T-helper 9 cell (primary cell): ENCODE data around the gene EIF3K.

Experiments used
- DNase-seq: peaks from one replicate; pipeline ENCODE4 v3.0.0-alpha.2; 2020

EIF3K gene

GRCh38 chr19:38650172-38650775, 31.3 kb downstream of the EIF3K start:
- no peak for DNase-seq

- DNase-seq, result no peak
These were observed 32.1 kb downstream of the EIF3K start for GRCh38 chr19:38650911-38651584.

DNA sequence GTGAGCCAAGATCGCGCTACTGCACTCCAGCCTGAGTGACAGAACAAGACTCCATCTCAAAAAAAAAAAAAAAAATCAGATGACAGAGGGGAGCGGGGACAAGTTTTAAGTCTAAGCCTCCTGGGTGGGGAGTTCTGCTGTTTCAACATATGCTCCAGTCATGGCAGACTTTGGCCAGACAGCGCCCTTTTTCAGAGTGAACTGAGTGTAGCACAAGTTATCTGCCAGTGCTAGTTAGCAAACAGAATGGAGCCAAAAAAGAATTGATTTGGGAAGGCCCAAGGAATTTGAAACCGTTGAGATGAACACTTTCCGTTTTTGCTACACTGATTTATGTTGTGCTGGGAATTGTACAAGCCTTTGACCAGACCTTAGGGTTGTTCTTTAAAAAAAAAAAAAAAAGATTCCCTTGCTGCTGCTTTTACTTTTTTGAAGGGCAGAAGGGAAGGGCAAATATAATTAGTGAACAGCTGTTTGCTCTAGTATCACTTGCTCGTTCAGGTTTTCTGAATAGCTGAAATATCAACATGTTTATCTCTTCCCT, 34.1 kb downstream of the EIF3K start:
- DNase-seq, result no peak

GRCh38 chr19:38654628-38655055, 35.7 kb downstream of the EIF3K start:
- no peak for DNase-seq

DNA sequence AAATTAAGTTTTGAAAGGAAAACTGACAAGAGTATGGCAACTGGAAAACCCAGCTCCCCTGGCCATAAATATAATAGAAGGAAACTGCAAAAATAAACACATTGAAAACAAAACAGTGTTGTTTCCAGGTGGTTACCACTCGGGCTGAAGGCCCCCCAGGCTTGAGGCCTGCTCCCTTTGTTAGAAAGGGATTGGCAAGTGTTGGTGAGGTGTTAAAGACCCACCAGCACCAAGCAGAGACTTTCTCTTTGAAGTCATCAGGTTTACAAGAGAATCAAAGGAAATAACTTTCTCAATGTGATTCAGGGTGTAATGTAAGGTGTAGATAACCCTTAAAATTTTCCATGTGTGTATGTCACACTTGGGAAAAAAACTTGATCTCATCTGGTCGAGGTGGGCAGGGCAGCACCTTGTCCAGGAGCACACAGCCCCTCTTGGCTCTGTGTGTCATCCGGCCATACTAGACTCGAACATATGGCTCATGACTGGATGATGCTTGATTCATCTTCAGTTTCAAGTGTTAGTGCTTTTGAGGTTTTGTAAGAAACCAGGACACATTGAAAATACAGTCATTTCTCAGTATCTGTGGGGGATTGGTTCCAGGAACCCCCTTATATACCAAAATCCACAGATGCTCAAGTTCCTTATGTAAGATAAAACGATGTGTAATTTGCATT, 36.3 kb downstream of the EIF3K start:
- no peak for DNase-seq

- DNase-seq, result no peak
These were observed 37.4 kb downstream of the EIF3K start for GRCh38 chr19:38656171-38656981.

- no peak for DNase-seq
These were observed 38.7 kb downstream of the EIF3K start for GRCh38 chr19:38657633-38658222.

GRCh38 chr19:38658462-38659306, 39.7 kb downstream of the EIF3K start:
- no peak for DNase-seq

DNA sequence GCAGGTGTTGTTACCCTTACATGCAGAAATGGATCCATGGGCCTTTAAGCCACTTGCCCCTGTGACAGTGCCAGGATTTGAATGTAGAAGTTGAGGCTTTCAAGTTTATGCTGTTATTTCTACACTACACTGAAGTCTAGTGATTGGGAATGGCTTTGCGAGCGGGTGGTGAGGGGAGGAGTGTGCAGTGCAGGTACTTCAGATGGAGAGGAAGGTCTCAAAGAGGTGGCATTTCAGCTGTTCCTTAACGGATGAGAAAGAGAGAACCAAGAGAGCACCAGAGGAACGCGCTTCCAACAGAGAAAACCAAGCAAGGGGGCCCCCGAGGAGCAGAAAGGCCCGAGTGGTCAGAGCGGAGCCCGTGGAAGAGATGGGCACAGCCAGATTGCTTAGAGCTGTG, 41.7 kb downstream of the EIF3K start:
- DNase-seq, result no peak

DNA sequence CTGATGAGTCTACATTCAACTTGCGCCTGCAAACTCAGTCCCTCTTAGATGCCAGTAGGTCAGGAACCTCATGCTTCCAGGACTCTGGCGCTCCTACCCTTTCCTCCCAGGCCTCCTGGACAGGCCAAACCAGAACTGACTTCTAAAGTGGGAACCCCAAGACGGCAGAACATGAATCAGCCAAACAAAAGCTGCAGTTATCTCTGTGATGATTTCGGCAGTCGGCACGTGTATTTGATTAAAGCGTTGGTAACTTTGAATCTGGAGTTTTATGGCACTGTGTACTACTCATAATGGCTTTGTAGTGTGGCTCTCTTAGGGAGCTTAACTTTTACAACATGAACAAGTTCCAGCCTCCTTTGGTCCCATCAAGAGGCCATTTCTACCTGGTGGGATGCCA, 42.1 kb downstream of the EIF3K start:
- DNase-seq, result no peak

DNA sequence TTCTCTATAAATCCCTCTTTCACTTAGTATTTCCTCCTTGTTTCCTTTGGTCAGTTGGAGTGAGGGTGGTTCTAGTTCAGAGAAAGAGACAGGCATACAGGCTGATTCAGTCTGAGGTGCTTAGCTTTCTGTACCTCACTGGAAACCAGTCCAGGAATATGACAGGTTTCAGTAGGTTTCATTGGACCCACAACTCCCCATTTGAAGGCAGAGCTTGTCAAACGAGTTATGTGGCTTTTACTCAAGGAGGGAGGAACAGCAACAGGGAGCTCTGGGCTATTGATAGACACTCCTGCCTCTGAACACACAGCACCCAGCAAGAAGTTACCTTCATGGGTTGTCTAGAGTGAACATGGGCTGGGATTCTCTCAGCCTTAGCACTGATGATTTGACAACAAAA, 43.0 kb downstream of the EIF3K start:
- DNase-seq, result no peak

DNA sequence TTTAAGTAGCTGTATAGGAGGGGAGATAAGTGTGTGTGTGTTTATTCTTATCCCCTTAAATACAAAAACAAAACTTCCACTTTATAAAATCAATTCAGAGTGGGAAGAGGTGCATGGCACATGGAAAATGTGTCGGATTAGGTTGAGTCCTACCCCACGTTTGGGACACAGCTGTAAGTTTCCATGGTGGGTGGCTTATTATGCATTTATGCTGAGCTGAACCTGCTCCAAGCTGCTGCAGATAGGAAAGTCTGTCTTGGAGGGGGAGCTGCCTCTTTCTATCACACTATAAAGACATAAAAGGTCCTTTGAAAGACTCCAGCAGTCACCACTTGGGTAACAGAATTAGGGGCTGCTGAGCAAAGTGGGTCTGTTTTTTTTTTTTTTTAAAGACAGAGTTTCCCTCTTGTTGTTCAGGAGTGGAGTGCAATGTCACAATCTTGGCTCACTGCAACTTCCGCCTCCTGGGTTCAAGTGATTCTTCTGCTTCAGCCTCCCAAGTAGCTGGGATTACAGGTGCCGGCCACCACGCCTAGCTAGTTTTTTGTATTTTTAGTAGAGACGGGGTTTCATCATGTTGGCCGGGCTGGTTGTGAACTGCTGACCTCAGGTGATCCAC, 43.7 kb downstream of the EIF3K start:
- no peak for DNase-seq

- DNase-seq, result no peak
These were observed 44.2 kb downstream of the EIF3K start for GRCh38 chr19:38663156-38663651.

DNA sequence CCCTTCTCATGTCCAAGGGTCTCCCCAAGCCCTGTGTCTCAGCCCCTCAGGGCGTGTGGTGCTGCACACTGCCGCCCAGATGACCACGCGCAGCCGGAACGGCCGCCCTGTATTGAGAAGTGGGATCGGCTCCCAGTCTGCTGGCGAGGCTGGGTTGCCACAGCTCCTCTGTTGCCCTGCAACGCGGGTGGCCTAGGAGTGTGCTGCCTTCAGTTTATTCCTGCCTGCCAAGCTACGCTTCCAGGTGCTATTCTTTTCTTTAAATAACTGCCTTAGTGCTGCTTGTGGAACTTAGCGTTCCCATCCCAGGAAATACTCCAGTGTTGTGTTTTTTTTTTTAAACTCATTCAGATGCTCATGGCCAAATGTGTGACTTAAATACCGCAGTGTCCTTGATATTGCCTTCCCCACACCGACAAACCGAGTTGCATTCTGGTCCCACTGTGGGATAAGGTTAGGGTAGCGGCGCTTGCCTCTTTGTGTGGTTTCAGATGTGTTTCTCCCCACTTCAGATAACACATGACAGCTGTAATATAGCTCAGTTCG, 45.0 kb downstream of the EIF3K start:
- DNase-seq, result no peak

- DNase-seq, result no peak
These were observed 45.7 kb downstream of the EIF3K start for GRCh38 chr19:38664503-38665211.

- no peak for DNase-seq
These were observed 46.4 kb downstream of the EIF3K start for GRCh38 chr19:38665219-38665931.

DNA sequence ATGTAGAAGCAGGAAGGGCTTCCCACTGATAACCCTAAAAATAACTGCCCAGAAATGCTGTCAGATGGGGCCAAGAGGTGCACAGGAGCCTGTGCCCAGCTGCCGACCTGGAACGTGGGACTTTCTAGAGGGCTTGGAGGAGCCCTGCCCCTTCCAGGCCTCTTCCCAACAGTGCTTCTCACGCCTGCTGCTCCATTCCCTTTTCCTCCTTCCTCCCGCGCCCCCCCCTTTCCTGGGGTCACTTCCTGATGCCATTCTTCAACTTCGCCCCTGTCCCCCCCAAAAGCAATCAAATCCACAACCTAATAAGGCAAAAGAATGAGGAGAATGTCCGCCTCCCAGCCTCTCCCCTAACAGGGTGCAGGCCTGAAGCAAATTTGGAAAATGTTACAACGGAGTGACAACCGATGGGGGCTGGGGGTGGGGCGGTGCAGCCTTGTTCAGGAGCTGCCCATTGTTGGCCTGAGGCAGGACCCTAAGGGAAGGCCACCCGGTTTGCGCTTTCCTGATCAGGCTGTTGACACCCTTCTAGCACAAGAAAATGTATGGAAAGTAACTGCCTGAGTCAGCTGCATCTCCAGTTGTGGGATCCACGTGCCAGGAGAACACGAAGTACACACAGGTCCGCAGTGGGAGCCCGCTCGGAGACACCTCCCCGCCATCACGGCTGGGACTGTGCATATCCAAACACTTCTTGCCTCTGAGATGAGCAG, 47.1 kb downstream of the EIF3K start:
- no peak for DNase-seq

- no peak for DNase-seq
These were observed 47.9 kb downstream of the EIF3K start for GRCh38 chr19:38666663-38667511.
